GM20000 (cell line): ENCODE measurements around the gene NDOR1.

Source experiments
- DNase-seq: peaks from one replicate; pipeline ENCODE4 v3.0.0; 2012; ENCODE audit warnings: low spot score
- TF ChIP-seq, protein P1 (sequence below): IDR thresholded peaks from 2 replicates; pipeline ENCODE4 v1.5.1; 2012; ENCODE audit warnings: mild to moderate bottlenecking, control low read depth; ENCODE audit errors: extremely low read depth, missing control alignments

NDOR1 gene

DNA sequence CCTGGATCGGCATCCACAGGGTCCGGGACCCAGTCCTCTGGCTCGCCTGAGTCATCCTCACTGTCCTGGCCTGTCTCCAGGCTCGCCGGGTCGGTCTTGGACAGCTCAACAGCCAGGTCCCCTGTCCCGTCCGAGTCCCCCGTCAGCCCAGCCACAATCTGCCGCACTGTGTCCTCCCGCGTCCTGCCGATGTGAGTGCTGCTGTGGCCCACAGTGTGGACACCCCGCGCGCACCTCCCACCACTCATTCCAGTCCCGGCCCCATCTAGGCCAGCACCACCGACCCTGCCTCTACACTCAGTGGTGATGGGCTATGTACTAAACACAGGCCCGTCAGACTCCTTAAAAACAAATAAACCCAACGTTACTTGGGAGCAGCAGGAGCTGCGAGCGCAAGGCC, 23.8 kb upstream of the NDOR1 start:
- DNase-seq: no peak
- TF ChIP-seq, protein P1, sequence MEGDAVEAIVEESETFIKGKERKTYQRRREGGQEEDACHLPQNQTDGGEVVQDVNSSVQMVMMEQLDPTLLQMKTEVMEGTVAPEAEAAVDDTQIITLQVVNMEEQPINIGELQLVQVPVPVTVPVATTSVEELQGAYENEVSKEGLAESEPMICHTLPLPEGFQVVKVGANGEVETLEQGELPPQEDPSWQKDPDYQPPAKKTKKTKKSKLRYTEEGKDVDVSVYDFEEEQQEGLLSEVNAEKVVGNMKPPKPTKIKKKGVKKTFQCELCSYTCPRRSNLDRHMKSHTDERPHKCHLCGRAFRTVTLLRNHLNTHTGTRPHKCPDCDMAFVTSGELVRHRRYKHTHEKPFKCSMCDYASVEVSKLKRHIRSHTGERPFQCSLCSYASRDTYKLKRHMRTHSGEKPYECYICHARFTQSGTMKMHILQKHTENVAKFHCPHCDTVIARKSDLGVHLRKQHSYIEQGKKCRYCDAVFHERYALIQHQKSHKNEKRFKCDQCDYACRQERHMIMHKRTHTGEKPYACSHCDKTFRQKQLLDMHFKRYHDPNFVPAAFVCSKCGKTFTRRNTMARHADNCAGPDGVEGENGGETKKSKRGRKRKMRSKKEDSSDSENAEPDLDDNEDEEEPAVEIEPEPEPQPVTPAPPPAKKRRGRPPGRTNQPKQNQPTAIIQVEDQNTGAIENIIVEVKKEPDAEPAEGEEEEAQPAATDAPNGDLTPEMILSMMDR: no peak

GRCh38 chr9:137182836-137183235, 22.7 kb upstream of the NDOR1 start:
- DNase-seq: no peak
- TF ChIP-seq, protein P1: no peak

DNA sequence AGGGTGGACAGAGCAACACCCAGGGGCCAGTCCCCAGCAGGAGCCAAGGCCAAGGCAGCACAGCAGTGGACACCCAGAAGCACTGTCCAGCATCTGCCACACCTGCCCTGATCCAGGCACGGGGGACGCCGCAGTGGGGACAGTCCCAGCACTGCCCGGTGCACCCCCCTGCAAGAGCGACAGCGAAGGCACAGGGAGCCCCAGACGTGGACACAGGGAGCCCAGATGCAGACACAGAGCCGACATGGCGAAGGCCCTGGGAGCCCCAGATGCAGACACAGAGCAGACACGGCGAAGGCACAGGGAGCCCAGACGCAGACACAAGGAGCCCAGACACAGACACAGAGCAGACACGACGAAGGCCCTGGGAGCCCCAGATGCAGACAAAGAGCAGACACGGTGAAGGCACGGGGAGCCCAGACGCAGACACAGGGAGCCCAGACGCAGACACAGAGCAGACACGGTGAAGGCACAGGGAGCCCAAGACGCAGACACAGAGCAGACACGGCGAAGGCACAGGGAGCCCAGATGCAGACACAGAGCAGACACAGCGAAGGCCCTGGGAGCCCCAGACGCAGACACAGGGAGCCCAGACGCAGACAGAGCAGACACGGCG, 21.4 kb upstream of the NDOR1 start:
- DNase-seq: no peak
- TF ChIP-seq, protein P1: no peak

- TF ChIP-seq, protein P1: no peak
- DNase-seq: no peak
These were observed 20.4 kb upstream of the NDOR1 start for GRCh38 chr9:137184881-137185660.

- no peak for DNase-seq
- TF ChIP-seq, protein P1: no peak
These were observed 19.6 kb upstream of the NDOR1 start for GRCh38 chr9:137185921-137186320.

DNA sequence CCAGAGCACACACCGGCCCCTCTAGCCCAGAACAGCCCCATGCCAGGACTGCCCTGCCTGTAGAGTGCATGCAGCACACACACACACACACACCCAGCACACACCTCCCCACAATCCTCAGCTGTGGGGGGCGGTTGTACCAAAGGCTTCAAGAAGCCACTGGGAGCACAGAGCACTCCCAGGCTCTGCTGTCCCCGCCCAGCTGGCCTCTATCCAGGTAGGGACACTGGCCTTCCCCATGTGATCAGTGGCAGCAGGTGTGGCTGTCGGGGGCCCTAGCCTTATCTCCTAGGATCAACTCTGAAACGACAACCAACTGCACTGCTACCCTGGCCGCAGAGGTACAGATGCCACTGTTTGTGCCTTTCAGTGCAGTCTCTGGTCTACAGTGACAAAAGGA, 19.1 kb upstream of the NDOR1 start:
- DNase-seq: no peak
- TF ChIP-seq, protein P1: no peak

DNA sequence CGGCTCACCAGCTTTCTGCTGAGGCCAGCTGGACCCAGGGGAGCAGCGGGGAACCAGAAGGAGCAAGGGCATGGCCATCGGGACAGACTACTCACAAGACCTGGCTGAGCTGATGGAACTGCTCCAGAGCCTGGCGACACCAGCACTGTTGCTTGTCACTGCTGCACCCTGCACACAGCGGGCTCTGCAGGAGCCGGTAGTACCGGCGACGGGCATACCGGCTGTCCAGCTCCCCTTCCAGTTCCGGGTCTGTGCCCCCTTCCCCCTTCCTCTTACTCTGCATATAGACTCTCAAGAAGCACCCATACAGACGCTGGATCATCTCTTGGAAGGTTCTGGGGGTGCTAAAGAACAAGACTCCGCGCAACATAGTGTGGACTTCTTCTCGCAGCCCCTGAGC, 18.1 kb upstream of the NDOR1 start:
- TF ChIP-seq, protein P1: no peak
- no peak for DNase-seq
